ENCODE results near the gene GINS1. TPM values are rescaled to one million over a fixed set of nuclear protein-coding genes. Genes with fewer than 3 reads are reported as not detected.

Gene GINS1
- total RNA-seq, 1 donor from 2014 or later, result 6.2 TPM

DNA sequence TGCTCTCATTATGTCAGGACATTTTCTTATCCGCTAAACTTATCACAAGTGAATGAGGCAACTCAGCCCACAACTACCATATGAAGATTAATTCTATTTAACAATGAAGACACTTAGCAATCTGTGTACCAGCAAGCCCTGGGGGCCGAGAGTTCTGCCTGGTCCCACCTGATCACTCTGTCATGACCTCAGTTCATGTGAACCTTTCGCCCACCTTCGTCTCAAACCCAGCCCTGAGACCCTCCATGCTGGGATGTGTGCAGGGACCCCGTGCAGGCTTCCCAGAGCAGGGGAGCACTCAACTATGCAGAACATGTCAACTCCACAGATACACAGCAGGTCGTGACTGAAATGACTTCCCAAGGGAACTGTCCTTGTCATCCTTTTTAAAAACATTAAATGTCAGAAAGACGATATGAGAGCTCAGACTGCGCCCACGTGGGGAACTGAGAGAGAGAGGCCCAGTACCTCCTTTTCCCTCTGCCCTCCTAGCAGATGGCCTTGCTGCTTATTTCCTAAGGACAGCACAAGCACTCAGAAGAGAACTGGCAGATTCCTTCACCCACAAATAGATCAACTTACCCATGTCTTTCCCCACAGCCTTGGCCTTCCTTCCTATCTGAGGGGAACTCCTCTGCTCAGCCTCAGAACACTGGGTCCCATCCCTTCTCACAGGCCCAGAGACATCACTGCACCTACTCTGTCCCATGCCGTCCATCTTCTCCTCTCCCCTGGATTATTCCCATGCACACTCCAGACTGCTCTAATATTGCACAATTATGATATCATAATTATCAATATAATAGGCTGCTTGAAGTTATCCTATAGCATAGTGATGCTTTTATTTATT is 28.4 kb upstream of the GINS1 start:
- TF ChIP-seq, protein P1, sequence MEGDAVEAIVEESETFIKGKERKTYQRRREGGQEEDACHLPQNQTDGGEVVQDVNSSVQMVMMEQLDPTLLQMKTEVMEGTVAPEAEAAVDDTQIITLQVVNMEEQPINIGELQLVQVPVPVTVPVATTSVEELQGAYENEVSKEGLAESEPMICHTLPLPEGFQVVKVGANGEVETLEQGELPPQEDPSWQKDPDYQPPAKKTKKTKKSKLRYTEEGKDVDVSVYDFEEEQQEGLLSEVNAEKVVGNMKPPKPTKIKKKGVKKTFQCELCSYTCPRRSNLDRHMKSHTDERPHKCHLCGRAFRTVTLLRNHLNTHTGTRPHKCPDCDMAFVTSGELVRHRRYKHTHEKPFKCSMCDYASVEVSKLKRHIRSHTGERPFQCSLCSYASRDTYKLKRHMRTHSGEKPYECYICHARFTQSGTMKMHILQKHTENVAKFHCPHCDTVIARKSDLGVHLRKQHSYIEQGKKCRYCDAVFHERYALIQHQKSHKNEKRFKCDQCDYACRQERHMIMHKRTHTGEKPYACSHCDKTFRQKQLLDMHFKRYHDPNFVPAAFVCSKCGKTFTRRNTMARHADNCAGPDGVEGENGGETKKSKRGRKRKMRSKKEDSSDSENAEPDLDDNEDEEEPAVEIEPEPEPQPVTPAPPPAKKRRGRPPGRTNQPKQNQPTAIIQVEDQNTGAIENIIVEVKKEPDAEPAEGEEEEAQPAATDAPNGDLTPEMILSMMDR (IDR thresholded peaks at IDR 0.05), result no peak
- no peaks in the 10 kb centered on the region for H3K27me3 Mint-ChIP-seq (ENCODE audit: unreplicated experiment)
- H3K4me3 Mint-ChIP-seq (ENCODE audit: unreplicated experiment), result no peak overlapping the region
- no peaks in the 10 kb centered on the region for H3K9me3 Mint-ChIP-seq (ENCODE audit: unreplicated experiment)
- H3K36me3 Mint-ChIP-seq (ENCODE audit: unreplicated experiment), result peaks cover 3% of the 10 kb centered on the region
- no peak for DNase-seq (ENCODE audit: extremely low spot score, unreplicated experiment)
- H3K27ac Mint-ChIP-seq (ENCODE audit: unreplicated experiment), result no peak overlapping the region
- peaks cover 8% of the 10 kb centered on the region for H3K4me1 Mint-ChIP-seq (ENCODE audit: unreplicated experiment)

DNA sequence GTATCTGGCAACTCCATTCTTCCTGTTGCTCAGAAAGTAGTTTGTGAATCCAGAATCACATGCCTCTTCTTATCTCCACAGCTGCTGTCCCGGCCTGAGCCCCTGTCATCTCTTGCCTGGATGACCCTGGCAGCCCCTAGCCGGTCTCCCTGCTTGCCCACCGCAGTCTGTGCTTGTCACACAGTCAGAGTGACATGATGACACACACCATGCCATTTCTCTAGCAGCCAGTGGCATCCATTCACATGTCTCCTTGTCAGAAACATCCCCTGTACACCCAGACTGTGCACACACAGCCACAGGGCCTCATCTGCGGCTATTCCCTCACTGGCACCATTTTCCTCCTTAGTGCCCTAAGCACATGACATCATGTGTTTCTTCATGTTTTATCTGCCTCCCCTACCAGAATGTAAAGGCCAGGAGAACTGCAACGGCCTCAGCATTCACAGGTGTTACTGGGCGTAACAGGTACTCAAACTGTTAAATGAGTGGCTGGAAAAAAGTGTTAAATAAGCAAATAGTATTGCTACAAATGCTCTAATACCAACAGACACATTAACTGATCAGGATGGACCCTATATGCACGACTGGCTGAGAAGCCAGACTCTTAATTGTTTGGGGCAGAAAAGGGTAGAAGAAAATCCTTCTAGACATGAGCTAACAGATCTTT is 26.4 kb upstream of the GINS1 start:
- DNase-seq (ENCODE audit: extremely low spot score, unreplicated experiment), result no peak

DNA sequence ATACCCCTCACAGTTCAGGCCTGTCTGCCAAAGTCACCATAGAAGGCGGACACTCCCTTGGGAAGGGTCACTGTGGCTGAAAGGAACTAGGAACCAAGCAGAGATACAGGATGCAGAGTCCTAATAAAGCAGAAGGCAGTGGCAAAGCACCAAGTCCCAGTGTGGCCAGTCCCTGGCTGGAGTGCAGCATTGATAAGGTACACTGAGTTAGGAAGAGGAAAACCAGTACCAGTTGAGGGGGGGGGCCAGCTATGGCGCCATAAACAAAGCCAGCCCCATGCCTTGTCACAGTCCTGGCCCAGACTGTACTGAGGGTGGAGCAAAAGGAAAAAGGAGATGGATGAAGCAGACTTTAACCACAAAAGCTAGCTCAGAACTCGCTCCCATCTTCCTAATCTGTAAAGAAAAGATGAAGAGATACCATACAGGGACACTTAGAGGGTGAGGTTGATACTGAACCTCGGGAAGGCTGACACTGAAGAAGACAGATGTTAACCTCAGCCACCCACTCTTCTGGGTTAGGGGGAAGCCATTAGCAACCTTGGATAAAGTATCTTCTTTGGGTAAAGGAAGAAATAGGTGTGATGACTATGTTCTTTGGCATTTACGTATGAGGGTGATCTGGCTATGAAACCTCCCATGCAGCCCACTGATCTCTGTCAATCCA is 24.6 kb upstream of the GINS1 start:
- Mint-ChIP-seq H3K4me3 (ENCODE audit: unreplicated experiment) (no peak overlapping the region), H3K4me1 (ENCODE audit: unreplicated experiment) (peaks cover 7% of the 10 kb centered on the region), H3K36me3 (ENCODE audit: unreplicated experiment) (peaks cover 5% of the 10 kb centered on the region), H3K27ac (ENCODE audit: unreplicated experiment) (no peak overlapping the region), H3K27me3 (ENCODE audit: unreplicated experiment) (no peaks in the 10 kb centered on the region), H3K9me3 (ENCODE audit: unreplicated experiment) (no peaks in the 10 kb centered on the region)
- no peak for DNase-seq (ENCODE audit: extremely low spot score, unreplicated experiment)
- TF ChIP-seq, protein P1 (IDR thresholded peaks at IDR 0.05), result no peak

More for the DNA sequence above, 26.4 kb upstream of the GINS1 start:
- TF ChIP-seq, protein P1 (IDR thresholded peaks at IDR 0.05), result no peak
- no peaks in the 10 kb centered on the region for H3K9me3 Mint-ChIP-seq (ENCODE audit: unreplicated experiment)
- H3K27ac Mint-ChIP-seq (ENCODE audit: unreplicated experiment), result no peak overlapping the region
- peaks cover 5% of the 10 kb centered on the region for H3K36me3 Mint-ChIP-seq (ENCODE audit: unreplicated experiment)
- H3K27me3 Mint-ChIP-seq (ENCODE audit: unreplicated experiment), result no peaks in the 10 kb centered on the region
- no peak overlapping the region for H3K4me3 Mint-ChIP-seq (ENCODE audit: unreplicated experiment)
- peaks cover 11% of the 10 kb centered on the region for H3K4me1 Mint-ChIP-seq (ENCODE audit: unreplicated experiment)

DNA sequence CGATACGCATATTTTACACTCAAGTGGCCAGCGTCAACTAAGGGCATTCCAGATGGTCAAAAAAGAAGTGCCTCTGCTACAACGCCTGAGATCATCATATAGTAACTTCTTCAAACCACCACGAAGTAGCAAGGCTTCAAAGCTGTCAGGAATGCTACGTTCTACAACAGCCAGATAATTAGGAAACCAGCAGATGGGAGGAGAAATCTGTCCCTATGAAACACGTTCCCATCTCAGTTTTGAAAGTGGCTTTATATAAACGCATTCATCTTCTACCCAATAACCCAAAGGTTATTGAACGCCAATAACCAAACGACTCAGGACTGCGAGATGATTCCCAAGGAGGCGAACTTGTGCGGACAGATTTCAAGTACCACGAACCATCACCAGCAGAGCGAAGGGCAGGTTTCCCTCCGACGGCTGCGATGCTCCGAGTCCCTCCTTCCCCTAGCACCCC is 18.0 kb upstream of the GINS1 start:
- no peak for DNase-seq (ENCODE audit: extremely low spot score, unreplicated experiment)
- Mint-ChIP-seq H3K9me3 (ENCODE audit: unreplicated experiment) (no peaks in the 10 kb centered on the region), H3K4me3 (ENCODE audit: unreplicated experiment) (peak overlapping the region; percentile 75), H3K27ac (ENCODE audit: unreplicated experiment) (peak overlapping the region; percentile 59), H3K36me3 (ENCODE audit: unreplicated experiment) (peaks cover 3% of the 10 kb centered on the region), H3K27me3 (ENCODE audit: unreplicated experiment) (no peaks in the 10 kb centered on the region), H3K4me1 (ENCODE audit: unreplicated experiment) (peaks cover 21% of the 10 kb centered on the region)
- TF ChIP-seq, protein P1 (IDR thresholded peaks at IDR 0.05), result no peak

All from osteocyte (in vitro differentiated cells).